Liver (tissue), 3 donors: Measurements from ENCODE around the gene MTMR2.

Experiments
- CTCF ChIP-seq: fragments of 150-350 bp; IDR thresholded peaks from 2 replicates; pipeline ENCODE4 v1.5.1; 2017; ENCODE audit warnings: improper control_type of control experiment, low read depth, low read length; ENCODE audit not compliant: missing input control
- RAD21 ChIP-seq, 2 donors: IDR thresholded peaks; 2 replicates each; pipeline ENCODE4 v1.6.1; 2016; ENCODE audit warnings: antibody characterized with exemption in 2 of 2, mild to moderate bottlenecking in 2 of 2
- TAF1 ChIP-seq: conservative IDR thresholded peaks from 2 replicates; pipeline ENCODE4 v1.6.1; 2016; ENCODE audit warnings: antibody characterized with exemption, mild to moderate bottlenecking
- donor health status: healthy.
- donor health status: healthy.

DNA sequence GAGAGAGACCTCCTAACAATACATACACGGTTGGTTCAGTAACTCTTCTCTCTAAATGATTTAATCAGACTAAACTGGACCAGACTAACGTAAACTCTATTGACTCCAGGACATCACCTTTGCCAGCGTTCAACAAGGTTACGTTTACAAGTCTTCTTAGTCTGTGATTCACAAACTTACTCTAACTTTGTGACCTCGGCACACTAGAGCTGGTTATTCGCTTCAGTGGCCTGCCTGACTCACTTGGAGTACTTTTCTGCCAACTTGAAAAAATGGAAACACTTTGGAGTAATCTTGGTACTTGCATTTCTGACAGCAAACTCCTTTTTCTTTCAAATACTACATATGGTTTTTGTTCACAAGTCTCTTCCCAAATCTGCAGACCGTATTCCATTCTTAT lies 26.2 kb downstream of the MTMR2 start:
- TF ChIP-seq TAF1 (no peak), CTCF (no peak), RAD21 (IDR thresholded peaks at IDR 0.05) (no peak)
